ENCODE measurements around the gene TAS2R60. TPM values are rescaled to one million over a fixed set of nuclear protein-coding genes. Genes with fewer than 3 reads are reported as not detected.

TAS2R60 gene, protein sequence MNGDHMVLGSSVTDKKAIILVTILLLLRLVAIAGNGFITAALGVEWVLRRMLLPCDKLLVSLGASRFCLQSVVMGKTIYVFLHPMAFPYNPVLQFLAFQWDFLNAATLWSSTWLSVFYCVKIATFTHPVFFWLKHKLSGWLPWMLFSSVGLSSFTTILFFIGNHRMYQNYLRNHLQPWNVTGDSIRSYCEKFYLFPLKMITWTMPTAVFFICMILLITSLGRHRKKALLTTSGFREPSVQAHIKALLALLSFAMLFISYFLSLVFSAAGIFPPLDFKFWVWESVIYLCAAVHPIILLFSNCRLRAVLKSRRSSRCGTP
- not detected for polyA plus RNA-seq (2013, experiment 1 of 2)
- not detected for polyA plus RNA-seq (2013, experiment 2 of 2)

DNA sequence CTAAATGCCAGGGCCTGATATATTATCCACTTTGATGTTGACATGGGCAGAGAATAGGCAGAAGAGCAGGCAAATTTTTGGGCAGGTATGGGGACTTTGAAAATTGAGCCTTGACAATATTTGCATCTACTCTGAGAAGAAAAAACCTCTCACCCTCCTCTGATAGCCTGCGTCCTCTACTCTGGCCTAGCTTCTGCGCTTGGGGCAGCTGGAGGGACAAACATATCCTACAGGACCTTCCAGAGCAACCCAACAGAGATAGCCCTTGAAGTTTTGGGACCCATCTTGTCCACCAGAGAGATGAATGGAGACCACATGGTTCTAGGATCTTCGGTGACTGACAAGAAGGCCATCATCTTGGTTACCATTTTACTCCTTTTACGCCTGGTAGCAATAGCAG lies at the start of gene TAS2R60:
TAS2R60 (plus strand) TSS at position 301 of the 400 bp plus-strand sequence; CDS start at position 301, 0 bp downstream.
- WGBS, 2 experiments (ENCODE audit: insufficient coverage in 2 of 2): 81 to 84% methylated on average over 3 to 4 of the region's 4 CpGs
- Histone ChIP-seq H3K27ac (ENCODE audit: low read depth, low read length, severe bottlenecking) (no peak within 1 kb of the TSS), H3K36me3 (ENCODE audit: control insufficient read depth, insufficient read depth, low read length) (no peaks in the 10 kb centered on the region), H3K9me3 (ENCODE audit: control insufficient read depth, low read length) (no peaks in the 10 kb centered on the region), H3K4me3 (ENCODE audit: extremely low read depth, insufficient read depth, low read length, poor library complexity, severe bottlenecking) (no peak within 1 kb of the TSS), H3K4me1 (ENCODE audit: control insufficient read depth, insufficient read depth, low read length, poor library complexity, severe bottlenecking) (peaks cover 6% of the 10 kb centered on the region)

DNA sequence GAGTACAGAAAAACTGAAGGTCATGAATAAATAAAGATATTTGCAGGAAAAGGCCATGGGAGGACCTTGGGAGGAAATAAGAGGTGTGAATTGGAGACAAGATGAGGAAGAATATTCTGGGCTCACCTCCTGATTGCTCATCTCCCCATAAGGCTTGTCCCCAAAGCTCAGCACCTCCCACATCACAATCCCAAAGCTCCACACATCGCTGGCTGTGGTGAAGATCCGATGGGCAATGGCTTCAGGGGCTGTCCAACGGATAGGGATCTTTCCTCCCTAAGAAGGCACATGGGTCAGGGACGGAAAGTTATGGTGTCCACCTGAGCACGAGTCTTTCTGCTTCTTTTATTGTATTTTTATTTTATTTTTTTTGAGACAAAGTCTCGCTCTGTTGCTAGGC lies 49.2 kb upstream of the TAS2R60 start:
- H3K4me1 ChIP-seq (ENCODE audit: control insufficient read depth, insufficient read depth, low read length, poor library complexity, severe bottlenecking): peaks cover 25% of the 10 kb centered on the region
- H3K36me3 ChIP-seq (ENCODE audit: control insufficient read depth, insufficient read depth, low read length): peaks cover 33% of the 10 kb centered on the region
- H3K4me3 ChIP-seq (ENCODE audit: extremely low read depth, insufficient read depth, low read length, poor library complexity, severe bottlenecking): no peak overlapping the region
- H3K27ac ChIP-seq (ENCODE audit: low read depth, low read length, severe bottlenecking): no peak overlapping the region
- whole genome bisulfite sequencing, 2 experiments (ENCODE audit: insufficient coverage in 2 of 2): 97% methylated on average over 3 to 4 of the region's 6 CpGs
- no peaks in the 10 kb centered on the region for H3K9me3 ChIP-seq (ENCODE audit: control insufficient read depth, low read length)

DNA sequence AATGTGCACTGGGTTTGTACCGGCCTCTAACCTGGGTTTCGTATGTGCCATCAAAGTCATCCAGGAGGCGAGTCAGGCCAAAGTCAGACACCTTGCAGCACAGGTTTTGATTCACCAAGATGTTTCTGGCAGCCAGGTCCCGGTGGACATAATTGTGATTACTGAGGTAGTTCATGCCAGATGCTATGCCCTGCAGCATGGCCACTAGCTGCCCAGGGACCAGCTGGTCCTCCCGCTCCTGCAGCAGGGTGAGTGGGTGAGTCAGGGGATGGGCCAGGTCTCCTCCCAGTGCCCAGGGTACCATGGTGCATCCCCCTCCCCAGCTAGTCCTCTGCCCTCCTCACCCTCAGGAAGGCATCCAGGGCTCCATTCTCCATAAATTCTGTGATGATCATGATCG lies 48.5 kb upstream of the TAS2R60 start:
- 83 to 91% methylated on average over 6 of the region's 6 CpGs for WGBS, 2 experiments (ENCODE audit: insufficient coverage in 2 of 2)
- H3K27ac ChIP-seq (ENCODE audit: low read depth, low read length, severe bottlenecking): no peak overlapping the region
- H3K9me3 ChIP-seq (ENCODE audit: control insufficient read depth, low read length): no peaks in the 10 kb centered on the region
- peaks cover 26% of the 10 kb centered on the region for H3K36me3 ChIP-seq (ENCODE audit: control insufficient read depth, insufficient read depth, low read length)
- H3K4me3 ChIP-seq (ENCODE audit: extremely low read depth, insufficient read depth, low read length, poor library complexity, severe bottlenecking): no peak overlapping the region
- peaks cover 17% of the 10 kb centered on the region for H3K4me1 ChIP-seq (ENCODE audit: control insufficient read depth, insufficient read depth, low read length, poor library complexity, severe bottlenecking)

DNA sequence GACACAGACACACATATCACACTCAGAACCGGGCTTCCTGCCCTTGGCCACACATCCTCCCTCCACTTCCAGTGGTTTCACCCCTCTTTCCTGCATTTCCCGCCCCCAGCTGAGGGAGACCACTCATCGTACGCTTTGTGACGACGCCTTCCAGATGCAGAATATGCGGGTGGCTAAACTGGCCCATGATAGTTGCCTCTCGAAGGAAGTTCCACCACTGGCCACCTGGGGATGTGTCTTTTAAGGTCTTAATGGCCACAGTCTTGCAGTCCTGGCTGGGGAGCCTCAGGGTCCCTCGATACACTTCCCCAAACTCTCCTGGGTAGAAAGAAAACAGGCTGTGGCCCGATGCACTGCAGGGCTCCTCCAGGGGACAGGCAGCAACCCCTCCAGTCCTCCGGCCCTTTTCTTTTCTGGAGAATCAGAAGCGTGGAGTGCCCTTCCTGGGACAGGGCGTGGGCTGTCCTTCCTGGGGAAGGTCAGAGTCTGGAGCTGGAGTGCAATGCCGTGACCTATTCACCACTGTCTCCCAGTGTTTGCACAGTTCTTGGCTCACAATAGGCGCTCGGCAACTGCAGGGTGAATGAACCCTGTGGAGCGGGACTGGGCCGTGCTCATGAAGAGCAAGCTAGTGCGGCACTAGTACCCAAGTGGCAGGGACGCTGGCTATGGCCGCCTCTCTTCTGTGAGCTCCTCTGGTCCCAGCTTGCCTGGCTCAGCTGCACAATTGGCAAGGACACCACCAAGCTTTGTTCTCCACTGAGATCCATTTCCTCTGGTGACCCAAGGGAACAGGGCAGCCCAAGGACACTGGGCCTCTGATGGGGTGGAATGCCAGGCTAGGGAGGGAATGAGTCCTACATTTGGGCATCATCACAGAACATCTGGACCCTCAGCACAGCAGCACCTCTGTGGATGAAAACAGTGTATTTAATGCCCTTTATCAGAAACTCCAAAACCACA lies 47.8 kb upstream of the TAS2R60 start:
- Histone ChIP-seq H3K36me3 (ENCODE audit: control insufficient read depth, insufficient read depth, low read length) (peaks cover 19% of the 10 kb centered on the region), H3K4me1 (ENCODE audit: control insufficient read depth, insufficient read depth, low read length, poor library complexity, severe bottlenecking) (peaks cover 14% of the 10 kb centered on the region), H3K4me3 (ENCODE audit: extremely low read depth, insufficient read depth, low read length, poor library complexity, severe bottlenecking) (no peak overlapping the region), H3K27ac (ENCODE audit: low read depth, low read length, severe bottlenecking) (no peak overlapping the region), H3K9me3 (ENCODE audit: control insufficient read depth, low read length) (no peaks in the 10 kb centered on the region)
- WGBS, 2 experiments (ENCODE audit: insufficient coverage in 2 of 2): 87 to 89% methylated on average over 17 of the region's 21 CpGs

DNA sequence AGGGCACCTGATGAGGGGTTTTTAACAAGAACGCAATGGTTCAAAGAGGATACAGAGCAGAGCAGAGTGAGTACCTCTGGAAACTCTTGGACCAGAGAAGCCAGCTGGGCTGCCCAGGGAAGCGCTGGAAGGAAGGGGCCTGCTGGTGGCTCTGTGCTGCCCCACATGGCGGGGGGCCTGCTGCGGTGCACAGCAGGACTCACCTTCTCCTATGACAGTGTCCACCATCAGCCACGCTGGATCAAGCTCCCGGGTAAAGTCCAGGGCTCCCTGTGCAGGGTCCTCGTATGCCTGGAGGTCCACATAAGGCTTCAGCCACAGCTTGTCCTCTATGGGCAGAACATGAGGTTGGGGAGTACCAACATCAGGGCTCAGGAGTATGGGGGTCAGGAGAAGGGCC lies 47.1 kb upstream of the TAS2R60 start:
- H3K9me3 ChIP-seq (ENCODE audit: control insufficient read depth, low read length): no peaks in the 10 kb centered on the region
- no peak overlapping the region for H3K27ac ChIP-seq (ENCODE audit: low read depth, low read length, severe bottlenecking)
- peaks cover 12% of the 10 kb centered on the region for H3K36me3 ChIP-seq (ENCODE audit: control insufficient read depth, insufficient read depth, low read length)
- WGBS, 2 experiments (ENCODE audit: insufficient coverage in 2 of 2): 55 to 80% methylated on average over 2 to 7 of the region's 7 CpGs
- peaks cover 9% of the 10 kb centered on the region for H3K4me1 ChIP-seq (ENCODE audit: control insufficient read depth, insufficient read depth, low read length, poor library complexity, severe bottlenecking)
- no peak overlapping the region for H3K4me3 ChIP-seq (ENCODE audit: extremely low read depth, insufficient read depth, low read length, poor library complexity, severe bottlenecking)

DNA sequence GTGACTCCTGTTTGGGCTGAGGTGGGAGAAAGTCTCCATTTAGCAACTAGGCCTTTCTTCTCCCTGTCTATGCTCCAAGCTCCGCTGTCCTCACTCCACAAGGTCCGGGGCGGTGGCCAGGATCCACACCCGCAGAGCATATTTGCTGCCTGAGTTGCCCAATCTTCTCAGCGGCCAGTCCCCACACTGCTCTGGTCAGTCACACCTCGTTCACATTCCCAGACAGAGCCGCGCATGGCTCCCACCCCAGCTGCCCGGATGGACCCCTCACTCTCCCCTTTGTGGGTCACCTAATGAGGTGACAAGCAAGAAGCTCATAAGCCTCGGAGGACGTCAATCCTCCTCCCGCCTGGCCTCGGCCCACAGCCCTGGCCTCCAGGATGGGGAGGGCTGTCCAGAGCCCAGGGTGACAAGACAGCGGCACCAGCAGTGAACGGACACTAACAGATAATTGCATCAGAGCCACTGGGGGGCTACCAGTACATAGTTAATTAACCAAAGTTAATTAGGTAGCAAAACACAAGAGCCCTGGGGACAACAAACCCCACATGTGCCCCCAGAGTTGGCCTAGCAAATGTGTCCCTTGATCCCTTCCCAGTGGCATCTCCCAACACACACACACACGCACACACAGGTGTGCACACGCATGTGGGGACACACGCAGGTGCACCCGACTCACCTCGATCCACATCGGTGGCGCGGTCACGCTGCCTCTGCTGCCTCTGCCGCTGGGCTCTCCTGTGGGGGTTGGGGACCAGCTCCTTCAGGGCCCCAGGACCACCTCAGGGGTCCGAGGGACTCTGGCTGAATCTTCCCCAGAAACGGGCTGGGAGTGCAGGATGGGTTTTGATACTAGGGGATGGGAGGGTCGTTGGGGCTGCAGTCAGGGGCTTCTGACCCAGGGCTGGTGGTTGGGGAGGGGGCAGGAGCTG lies 46.4 kb upstream of the TAS2R60 start:
- Histone ChIP-seq H3K4me1 (ENCODE audit: control insufficient read depth, insufficient read depth, low read length, poor library complexity, severe bottlenecking) (peaks cover 3% of the 10 kb centered on the region), H3K36me3 (ENCODE audit: control insufficient read depth, insufficient read depth, low read length) (peaks cover 5% of the 10 kb centered on the region), H3K9me3 (ENCODE audit: control insufficient read depth, low read length) (no peaks in the 10 kb centered on the region), H3K27ac (ENCODE audit: low read depth, low read length, severe bottlenecking) (no peak overlapping the region), H3K4me3 (ENCODE audit: extremely low read depth, insufficient read depth, low read length, poor library complexity, severe bottlenecking) (no peak overlapping the region)
- WGBS, 2 experiments (ENCODE audit: insufficient coverage in 2 of 2): 90 to 94% methylated on average over 23 to 27 of the region's 28 CpGs

DNA sequence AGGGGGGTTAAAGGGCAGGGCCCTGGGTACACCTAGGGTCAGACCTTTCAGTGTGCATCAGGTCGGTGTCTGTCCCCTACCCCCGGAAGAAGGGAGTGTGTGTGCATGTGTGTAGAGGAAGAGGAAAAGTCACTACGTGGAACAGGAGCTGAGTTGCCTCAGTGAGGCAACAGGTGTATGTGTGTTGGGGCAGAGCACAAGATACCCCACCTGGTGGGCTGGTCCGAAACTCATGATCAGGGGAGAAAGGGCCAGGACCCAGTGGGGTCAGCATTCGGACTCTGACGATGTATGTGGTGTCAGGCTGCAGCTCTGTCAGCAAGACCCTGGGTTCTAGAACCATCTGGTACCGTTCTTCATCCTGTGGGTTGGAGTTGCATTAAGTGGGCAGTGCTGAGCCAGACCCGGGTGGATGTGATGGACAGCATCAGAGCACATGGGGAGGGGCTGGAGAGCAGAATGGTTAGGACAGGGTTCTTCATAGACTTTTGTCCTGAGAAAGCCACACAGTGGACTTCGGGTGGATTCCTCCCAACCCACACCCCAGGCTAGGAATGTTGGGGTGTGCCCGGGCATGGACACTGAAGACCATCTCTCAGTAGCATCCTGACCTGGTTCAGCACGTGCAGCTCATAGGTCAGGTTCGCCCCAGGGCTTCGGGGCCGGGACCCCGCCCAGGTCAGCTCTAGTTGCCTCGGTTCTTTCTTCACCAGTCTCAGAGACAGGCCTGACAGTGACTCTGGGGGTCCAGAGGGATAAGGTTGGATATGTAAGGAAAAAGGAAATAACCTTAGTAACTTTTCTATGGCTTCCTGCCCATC lies 45.3 kb upstream of the TAS2R60 start:
- peaks cover 3% of the 10 kb centered on the region for H3K4me1 ChIP-seq (ENCODE audit: control insufficient read depth, insufficient read depth, low read length, poor library complexity, severe bottlenecking)
- 91 to 94% methylated on average over 15 of the region's 16 CpGs for WGBS, 2 experiments (ENCODE audit: insufficient coverage in 2 of 2)
- no peak overlapping the region for H3K27ac ChIP-seq (ENCODE audit: low read depth, low read length, severe bottlenecking)
- no peaks in the 10 kb centered on the region for H3K9me3 ChIP-seq (ENCODE audit: control insufficient read depth, low read length)
- no peaks in the 10 kb centered on the region for H3K36me3 ChIP-seq (ENCODE audit: control insufficient read depth, insufficient read depth, low read length)
- H3K4me3 ChIP-seq (ENCODE audit: extremely low read depth, insufficient read depth, low read length, poor library complexity, severe bottlenecking): no peak overlapping the region

DNA sequence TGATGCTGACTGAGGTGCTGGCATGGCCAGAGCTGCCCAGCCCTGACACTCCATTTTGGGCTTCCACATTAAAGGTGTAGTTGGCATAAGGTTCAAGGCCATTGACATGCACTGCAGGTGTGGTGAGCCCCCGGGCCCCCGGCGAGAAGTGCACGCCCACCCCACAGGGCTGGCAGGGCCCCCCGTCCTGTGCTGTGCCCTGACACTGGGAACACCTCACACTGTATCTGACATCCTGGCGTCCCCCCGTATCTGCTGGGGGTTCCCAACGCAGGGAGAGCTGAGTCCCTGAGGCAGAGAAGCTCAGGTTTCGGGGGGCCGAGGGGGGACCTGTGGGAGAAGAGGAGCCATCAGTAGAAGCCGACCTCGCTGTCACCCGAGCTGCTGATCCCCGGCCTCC lies 44.6 kb upstream of the TAS2R60 start:
- Histone ChIP-seq H3K4me3 (ENCODE audit: extremely low read depth, insufficient read depth, low read length, poor library complexity, severe bottlenecking) (no peak overlapping the region), H3K4me1 (ENCODE audit: control insufficient read depth, insufficient read depth, low read length, poor library complexity, severe bottlenecking) (peaks cover 3% of the 10 kb centered on the region), H3K27ac (ENCODE audit: low read depth, low read length, severe bottlenecking) (no peak overlapping the region), H3K9me3 (ENCODE audit: control insufficient read depth, low read length) (no peaks in the 10 kb centered on the region), H3K36me3 (ENCODE audit: control insufficient read depth, insufficient read depth, low read length) (no peaks in the 10 kb centered on the region)
- 88 to 95% methylated on average over 7 to 9 of the region's 14 CpGs for WGBS, 2 experiments (ENCODE audit: insufficient coverage in 2 of 2)

DNA sequence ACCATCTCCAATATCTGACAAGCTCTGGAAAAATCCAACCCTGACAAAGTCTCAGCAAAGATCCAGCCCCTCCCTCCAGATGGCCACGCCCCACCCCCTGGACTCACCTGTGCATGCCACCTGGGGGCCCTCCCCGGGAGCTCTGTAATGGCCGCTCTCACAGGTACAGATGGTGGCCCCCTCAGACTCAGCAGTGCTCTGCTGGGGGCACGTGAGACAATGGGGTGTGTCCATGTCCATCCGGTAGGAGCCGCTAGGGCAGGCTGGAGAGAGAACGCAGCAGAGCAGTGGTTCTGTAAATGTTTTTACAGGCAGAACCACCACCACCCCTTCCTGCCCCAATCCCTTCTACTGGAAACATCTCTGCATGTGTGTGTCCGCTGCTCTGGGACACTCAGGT lies 44.1 kb upstream of the TAS2R60 start:
- H3K9me3 ChIP-seq (ENCODE audit: control insufficient read depth, low read length): no peaks in the 10 kb centered on the region
- H3K27ac ChIP-seq (ENCODE audit: low read depth, low read length, severe bottlenecking): no peak overlapping the region
- no peaks in the 10 kb centered on the region for H3K36me3 ChIP-seq (ENCODE audit: control insufficient read depth, insufficient read depth, low read length)
- H3K4me1 ChIP-seq (ENCODE audit: control insufficient read depth, insufficient read depth, low read length, poor library complexity, severe bottlenecking): peaks cover 3% of the 10 kb centered on the region
- no peak overlapping the region for H3K4me3 ChIP-seq (ENCODE audit: extremely low read depth, insufficient read depth, low read length, poor library complexity, severe bottlenecking)
- 90 to 96% methylated on average over 7 to 8 of the region's 8 CpGs for WGBS, 2 experiments (ENCODE audit: insufficient coverage in 2 of 2)

Measured in mesodermal cell (in vitro differentiated cells).